GM15510 (cell line): ENCODE measurements around the gene CERS6.

Experiments
- POLR2A ChIP-seq: IDR thresholded peaks from 3 replicates; pipeline ENCODE4 v1.6.1; 2011; ENCODE audit warnings: borderline replicate concordance; ENCODE audit not compliant: insufficient read length; ENCODE audit errors: extremely low read depth

The CERS6 gene

DNA sequence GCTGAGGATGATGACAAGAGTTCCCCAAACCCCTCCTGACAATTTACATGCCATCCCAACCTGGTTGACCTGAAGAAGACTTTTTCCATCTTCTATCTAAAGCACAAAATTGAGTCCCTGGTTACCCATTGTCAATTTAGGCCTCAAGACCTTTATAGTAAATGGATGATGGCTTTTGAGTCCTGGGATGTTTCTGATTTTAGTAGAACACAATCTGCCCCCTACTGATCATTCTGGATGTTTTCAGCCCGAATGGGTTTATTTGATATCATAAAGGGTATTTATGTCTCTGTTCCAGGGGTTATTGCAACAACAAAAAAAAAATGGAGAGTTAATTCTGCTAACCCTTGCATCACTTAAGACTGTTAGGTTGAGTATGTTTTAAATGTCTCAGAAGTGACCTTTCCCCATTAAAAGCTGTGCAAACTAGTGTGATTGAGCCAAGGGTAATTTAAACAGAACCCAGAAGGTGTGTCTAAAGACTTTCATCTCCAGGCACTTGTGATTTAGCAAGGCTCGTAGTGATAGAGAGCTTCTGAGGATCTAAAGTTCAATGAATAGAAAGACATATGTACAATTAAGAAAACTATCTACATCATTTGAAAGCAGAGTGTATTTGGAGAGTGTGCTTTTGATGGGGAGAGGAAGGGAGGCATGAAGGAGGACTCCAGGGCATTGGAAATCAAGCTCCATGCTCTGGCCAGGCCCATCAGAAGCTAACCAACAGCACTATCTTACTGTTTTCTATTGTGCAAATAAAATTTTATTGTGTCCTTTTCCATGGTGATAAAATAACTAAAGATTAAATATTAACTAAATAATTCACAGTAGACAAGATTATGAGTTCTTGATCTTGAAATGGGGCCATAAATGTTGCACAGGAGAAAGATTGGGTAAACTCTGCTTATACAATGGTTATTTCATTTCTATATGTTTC, 249.7 kb downstream of the CERS6 start:
- TF ChIP-seq POLR2A, result no peak

DNA sequence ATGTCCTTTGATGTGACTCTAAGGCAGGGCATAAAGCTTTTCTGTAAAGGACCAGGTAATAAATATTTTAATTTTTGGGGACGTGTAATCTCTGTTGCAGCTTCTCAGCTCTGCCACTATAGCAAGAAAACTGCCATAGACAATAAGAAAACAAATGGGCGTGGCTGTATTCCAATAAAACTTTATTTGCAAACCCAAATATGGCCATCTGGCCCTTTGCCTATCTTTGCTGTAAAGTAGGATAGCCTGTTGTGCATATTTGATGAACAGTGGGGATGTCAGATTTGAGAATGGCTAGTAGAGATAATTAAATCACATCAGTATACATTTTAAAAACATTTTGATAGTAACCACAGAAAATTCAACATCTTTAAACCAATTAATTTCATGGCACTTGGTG, 250.7 kb downstream of the CERS6 start:
- no peak for TF ChIP-seq POLR2A

DNA sequence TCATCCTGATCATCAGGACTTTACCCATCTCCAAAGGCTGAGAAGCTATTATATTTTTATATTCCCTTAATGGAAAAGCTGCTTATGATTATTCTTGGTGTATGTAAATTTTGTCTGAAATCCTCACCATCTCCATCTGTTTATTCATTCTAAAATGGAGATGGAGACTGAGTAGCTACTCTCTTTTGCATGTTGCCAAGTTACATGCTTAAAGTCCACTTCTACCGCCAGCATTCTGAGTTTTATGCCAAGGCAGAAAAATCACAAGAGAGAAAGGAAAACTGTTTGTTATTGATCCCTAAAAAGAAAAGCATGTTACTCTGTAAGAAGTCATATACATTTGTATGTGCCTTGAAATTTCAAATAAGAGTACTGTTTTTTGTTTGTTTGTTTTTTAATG, 252.0 kb downstream of the CERS6 start:
- TF ChIP-seq POLR2A, result no peak

DNA sequence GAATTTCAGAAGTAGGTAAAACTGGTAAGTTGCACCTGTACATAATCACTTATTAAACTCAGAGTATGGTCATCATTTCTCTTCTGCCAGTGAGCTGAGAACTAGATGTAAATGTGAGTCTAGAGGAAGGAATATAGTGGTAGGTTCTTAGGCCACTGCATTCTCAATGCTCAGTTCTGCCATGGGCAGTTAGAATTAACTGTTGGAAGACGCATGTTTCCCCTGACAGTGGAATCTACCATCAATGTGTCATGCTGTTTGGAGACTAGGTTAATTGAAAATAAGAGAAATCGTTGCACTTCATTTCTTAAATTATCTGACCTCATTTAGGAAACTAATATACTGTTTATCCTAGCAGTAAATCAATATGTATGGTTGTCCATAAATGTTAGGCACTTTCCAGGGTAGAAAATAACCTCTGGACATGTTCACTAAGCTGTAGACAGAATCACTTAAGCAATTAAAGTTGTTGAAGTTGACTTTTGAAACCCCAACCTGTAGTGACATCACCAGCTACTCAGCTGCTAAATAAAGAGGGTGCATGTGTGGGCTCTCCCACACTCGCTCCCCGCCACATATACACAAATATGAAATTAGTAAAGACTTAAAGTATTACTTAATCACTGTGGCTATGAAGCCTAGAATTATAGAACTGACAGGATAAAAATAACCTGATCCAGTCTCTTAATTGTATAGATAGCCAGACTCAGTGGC, 254.8 kb downstream of the CERS6 start:
- TF ChIP-seq POLR2A, result no peak

DNA sequence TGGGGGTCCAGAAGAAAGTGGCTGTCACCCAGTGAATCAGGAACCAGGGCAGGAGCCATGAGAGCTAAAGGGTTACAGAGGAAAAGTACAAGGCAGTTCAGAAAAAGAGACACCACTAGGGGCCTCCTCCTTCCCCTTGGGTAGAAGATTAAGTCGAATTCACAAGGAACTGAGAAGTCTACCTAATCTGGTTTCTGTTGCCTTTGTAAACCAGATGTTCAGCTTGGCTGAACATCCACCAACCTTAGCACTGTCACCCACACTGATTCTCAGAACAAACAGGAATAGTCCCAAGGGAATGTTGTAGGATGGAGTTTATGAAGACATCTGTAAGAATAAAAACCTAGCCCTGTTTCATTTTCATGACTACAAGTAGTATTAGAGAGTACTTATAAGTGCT, 256.0 kb downstream of the CERS6 start:
- TF ChIP-seq POLR2A, result no peak

DNA sequence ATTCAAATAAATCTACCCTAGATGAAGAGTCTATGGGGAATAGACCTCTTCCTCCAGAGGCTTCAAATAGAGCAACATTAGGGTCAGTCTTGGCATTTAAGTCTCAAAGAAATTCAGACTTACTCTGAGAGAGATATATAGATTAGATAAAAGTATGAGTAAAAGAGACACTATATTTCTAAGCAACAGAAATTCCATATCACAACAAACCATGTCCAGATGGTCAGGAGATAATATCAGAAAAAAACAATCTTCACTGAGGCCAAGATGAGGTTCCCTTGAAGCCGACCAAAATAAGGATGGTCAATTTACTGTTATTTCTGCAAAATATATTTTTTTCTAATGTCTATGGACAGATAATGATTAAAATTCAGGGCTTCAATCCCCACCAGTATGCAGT, 257.3 kb downstream of the CERS6 start:
- no peak for TF ChIP-seq POLR2A

DNA sequence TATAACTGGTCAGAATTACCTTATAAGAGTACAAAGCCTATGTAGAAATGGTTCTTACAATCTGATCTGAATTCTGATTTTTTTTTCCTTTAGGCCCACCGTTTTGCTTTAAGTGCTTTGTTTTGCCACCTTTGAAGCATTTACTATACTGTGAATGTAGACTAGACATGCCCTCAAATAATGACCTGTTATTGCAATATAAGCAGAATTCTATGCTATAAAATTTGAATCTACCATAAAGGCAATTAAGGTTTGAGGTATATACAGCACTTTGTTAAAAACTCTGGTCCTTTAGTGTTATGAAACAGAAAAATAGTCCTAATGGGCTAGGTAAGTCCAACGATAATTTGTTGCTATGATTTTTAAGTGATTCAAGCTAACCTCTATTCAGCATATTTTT, 259.8 kb downstream of the CERS6 start:
- TF ChIP-seq POLR2A, result no peak

DNA sequence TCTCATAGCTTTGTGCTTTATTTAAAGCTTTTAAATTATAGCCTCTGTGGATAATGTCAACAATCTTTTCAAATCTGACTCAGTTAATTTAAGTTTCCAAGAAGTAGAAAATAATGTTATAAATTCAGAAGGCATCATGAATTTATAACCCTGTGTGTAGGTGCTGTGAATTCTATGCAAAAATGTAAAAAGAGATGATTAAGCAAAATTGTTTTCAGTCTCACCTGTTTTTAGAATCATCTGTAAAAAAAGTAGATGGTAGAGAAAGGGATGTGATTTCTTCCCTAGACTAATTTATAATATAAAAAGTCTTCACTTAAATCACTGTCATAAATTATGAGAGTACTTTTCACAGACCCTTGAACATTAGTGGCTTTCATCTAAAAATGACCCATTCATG, 260.8 kb downstream of the CERS6 start:
- no peak for TF ChIP-seq POLR2A

DNA sequence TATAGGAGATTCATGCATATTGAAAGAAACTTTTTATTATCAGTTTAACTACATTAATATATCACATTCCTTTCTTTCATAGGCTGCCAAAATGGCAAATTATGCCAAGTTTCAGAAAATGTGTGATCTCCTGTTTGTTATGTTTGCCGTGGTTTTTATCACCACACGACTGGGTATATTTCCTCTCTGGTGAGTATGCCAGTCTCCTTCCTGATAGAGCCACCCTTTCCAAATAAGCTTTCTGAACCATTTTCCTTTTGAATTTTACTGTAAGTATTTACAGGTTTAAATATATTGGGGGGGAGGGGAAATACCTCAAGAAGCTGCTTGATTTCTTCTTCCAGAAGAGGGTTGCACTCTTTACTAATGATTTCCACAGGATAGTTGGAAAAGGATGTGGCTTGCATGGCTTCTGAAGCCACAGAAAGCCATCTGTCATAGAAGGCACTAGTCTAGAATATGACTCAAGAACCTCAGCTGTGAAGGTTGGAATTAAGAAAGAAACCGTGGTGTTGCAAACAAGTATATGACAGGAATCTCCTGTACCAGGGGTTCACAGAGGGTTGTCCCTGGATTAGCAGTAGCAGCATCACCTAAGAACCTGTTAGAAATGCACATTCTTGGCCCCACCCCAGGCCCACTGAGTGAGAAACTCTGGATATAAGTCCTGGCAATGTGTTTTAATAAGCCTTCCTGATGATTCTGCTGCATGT, 261.9 kb downstream of the CERS6 start:
- TF ChIP-seq POLR2A, result no peak

DNA sequence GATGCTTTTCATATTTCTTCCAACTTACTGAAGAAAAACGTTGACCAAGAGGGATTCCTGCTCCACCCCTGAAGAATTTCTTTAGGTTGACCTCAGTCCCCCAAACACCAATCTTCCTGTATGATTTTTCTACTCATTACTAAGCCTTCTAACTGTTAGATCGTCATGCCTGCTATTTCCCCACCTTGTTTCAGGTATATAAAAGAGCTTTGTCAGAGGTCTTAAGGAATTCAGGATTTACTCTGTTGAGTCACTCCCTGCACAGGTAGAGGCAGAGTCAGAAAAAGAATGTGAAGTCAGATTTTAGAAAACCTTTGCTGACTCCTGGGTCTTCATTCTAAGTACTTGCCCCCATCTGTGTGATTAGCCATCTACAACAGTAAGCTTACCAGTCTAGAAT, 262.6 kb downstream of the CERS6 start:
- no peak for TF ChIP-seq POLR2A

DNA sequence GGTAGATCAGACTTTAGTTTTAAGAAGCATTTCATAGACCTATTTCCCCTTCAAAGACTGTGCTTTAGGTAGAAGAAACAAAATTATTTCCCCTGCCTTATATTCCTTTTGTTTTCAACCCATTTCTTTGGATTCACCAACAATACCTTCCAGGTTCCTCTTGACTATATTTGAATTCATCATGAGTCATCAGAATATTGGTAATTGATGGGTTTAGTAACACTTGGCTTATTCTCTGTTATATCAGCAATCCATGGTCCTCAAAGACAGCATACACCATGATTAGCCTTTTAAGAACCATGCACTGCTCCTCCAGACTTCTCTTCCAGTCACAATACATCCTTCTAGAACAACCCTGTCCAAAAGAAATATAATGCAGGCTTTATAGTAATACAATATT, 263.4 kb downstream of the CERS6 start:
- no peak for TF ChIP-seq POLR2A

DNA sequence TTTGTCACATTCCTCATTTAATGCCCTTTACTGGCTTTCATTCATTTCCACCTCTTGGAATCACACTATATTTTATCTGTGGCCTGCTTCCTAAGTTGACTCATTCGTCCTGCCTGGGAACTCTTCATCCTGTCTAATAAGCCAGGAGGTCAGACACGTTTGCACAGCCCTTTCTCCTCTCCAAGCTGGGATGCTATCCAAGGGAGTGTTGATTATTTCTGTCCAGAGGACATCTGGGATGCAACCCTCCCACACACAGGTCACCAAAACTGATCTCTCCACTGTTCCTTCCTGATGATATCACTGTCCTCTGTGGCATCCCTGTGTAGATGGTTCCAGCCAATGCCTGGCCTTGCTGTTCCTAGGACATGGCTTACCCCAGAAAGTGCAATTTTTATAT, 266.5 kb downstream of the CERS6 start:
- TF ChIP-seq POLR2A, result no peak

DNA sequence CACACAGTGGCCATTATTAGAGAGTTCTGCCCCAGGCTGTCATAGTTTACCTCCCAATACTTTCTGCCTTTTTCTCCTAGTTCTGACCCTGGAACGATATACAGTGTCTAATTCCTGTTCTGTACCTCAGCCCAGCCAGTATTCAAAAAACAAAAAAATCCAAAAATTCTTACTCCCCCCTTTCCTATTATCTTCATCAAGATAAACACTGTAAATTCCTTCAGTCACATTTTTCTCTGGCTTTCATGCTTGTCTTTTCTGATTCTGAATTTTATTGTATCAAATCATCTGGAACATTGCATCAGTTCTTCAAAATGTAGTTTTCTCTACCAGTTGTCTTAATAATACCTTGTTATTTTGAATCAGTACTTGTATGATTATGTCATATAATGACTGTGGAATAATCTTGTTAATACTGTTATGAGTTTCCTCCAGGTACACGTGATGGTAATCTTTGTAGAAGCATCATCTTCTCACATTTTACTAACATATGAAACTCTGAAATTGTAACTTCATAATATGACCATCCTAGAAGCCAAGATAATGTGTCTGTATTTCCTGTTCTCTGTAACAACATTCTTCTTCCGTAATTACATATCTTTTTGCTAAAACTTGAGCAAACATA, 267.3 kb downstream of the CERS6 start:
- no peak for TF ChIP-seq POLR2A

DNA sequence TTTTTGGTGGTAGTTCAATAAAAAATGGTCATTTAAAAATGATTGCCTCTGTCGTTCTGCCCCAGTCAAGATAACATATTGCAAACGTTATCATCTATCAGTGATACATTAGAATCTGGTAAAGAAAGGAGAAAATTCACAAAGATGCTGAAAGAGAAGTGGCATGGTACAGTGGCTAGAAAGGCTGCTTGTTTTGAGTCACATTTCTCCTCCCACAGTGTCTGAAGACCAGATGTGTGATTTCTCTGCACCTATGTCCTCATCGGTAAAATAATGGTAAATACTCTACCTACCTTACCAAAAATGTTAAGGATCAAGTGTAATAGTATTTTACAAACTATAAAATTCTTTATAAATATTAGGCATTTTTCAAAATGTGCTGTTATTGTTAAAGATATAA, 270.3 kb downstream of the CERS6 start:
- TF ChIP-seq POLR2A, result no peak
